Activated CD8-positive, alpha-beta memory T cell treated with anti-CD3 and anti-CD28 coated beads, Interleukin-2, amount 50 U/mL, for 4 hours (primary cell): ENCODE results near the gene FURIN.
"Not testable (repeated sequence)": the region's sequence is repeated elsewhere in the genome, so short reads cannot be mapped to it uniquely, and the experiment has no call there.

Experiments
- DNase-seq: peaks from one replicate; pipeline ENCODE4 v3.0.0-alpha.2; 2020

Gene FURIN

GRCh38 chr15:90903733-90904536, 35.5 kb downstream of the FURIN start:
- no peak for DNase-seq

GRCh38 chr15:90904746-90905145, 36.4 kb downstream of the FURIN start:
- DNase-seq = no peak

DNA sequence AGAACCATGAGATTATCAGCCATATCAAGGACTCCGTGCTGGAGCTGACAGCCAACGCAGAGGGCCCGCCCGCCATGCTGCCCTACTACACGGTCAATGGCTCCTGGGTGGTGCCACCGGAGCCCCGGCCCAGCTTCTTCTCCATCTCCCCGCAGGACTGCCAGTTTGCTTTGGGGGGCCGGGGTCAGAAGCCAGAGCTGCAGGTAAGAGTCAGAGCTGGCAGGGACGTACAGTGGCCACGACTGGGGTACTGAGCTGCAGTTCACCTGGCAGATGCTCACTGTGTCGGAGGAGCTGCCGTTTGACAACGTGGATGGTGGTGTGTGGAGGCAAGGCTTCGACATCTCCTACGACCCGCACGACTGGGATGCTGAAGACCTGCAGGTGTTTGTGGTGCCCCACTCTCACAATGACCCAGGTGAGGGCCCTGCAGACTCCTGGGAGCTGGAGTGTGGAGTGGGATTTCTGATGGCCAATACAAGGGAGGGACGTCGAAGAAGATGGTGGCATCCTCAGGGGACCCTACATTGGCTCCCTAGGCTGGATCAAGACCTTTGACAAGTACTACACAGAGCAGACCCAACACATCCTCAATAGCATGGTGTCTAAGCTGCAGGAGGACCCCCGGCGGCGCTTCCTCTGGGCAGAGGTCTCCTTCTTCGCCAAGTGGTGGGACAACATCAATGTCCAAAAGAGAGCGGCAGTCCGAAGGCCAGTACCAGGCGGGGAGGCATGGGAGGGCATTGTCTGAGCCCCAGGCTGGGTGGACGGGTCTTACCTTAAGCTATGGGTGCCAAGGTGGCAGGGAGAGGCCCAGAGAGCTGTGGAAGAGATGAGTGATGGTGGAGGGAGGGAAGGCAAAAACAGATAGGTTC, 37.2 kb downstream of the FURIN start:
- DNase-seq = no peak

DNA sequence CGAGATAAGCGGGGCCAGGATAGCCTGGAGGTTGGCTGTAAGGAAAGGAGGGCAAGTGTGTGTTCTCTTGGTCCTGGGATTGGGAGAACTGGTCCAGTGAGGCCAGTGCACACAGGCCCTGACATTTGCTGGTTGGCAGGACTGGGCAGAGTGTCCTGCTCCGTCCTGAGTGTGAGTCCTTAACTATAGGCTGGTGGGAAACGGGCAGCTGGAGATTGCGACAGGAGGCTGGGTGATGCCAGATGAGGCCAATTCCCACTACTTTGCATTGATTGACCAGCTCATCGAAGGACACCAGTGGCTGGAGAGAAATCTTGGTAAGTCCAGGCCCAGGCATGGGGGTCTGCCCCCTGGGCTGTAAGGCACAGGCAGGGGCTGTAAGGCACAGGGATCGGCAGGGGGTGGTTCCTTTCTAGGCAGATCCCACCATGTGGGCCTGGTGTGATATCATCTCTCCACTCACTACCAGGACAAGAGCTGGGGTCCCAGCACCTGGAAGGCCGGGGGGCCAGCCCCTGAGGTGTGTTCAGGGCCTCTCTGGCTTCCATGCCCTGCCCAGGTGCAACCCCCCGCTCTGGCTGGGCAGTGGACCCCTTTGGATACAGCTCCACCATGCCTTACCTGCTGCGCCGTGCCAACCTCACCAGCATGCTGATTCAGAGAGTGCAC, 37.9 kb downstream of the FURIN start:
- no peak for DNase-seq

DNA sequence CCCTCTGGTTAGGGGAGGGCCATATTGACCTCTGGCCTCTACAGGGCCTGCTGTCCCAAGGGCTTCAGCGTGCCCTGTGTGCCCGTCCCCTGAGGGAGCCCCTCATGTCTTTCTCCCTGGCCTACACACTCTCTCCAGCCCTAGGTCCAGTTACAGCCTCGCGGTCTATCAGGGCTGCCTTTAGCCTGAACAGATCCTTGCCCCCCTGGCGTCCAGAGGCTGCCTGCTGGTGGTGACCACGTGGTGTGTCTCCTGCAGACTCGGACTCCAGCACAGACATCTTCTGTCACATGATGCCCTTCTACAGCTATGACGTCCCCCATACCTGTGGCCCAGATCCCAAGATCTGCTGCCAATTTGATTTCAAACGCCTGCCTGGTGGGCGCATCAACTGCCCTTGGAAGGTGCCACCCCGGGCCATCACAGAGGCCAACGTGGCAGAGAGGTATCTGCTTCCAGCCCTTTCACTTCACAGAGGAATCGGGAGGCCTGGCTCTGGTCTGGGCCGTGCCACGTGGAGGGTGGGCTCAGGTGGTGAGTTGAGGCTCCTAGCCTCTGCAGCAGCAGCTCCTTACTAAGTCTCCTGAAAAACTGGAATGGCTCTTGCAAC, 38.8 kb downstream of the FURIN start:
- no peak for DNase-seq

DNA sequence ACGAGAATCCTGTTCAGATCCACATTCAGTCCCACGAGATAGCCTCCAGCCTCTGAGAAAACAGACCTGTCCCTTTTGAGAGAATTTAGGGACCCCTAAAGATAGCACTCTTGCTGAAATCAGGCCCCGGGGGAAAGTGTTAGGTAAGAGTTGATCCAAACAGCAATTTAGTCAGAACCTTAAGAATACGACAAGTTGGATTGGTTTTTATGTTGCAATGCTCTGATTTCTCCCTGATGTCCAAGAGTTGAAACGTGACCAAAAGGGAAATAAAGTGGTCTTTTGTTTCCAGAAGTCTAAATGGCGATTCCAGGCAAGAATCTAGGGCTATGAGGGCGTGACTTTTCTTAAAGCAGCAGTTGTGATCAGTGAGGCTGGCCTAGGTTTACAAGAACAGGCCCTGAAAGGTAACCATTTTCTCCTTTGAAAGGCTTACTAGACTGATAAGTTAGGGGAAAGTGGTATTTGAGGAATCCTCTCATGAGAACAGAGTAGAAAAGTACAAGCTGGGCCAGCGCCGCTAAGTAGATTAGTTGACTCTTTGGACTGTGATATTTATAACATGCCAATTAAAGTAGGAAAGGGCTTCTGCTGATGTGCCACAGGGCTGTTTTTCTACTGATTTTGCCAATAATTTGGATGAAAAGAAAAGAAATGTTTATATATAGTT, 39.6 kb downstream of the FURIN start:
- DNase-seq = no peak

DNA sequence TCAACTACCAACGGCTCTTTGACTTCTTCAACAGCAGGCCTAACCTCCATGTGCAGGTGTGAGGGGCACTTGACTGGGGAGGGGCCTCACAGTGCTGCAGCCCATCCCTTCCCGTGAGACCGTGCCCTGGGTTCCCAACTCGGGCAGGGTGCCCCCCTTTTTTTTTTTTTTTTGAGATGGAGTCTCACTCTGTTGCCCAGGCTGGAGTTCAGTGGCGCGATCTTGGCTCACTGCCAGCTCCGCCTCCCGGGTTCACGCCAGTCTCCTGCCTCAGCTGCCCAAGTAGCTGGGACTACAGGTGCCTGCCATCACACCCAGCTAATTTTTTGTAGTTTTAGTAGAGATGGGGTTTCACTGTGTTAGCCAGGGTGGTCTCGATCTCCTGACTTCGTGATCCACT, 41.1 kb downstream of the FURIN start:
- DNase-seq = not testable (repeated sequence)

GRCh38 chr15:90909976-90910375, 41.6 kb downstream of the FURIN start:
- DNase-seq = no peak

DNA sequence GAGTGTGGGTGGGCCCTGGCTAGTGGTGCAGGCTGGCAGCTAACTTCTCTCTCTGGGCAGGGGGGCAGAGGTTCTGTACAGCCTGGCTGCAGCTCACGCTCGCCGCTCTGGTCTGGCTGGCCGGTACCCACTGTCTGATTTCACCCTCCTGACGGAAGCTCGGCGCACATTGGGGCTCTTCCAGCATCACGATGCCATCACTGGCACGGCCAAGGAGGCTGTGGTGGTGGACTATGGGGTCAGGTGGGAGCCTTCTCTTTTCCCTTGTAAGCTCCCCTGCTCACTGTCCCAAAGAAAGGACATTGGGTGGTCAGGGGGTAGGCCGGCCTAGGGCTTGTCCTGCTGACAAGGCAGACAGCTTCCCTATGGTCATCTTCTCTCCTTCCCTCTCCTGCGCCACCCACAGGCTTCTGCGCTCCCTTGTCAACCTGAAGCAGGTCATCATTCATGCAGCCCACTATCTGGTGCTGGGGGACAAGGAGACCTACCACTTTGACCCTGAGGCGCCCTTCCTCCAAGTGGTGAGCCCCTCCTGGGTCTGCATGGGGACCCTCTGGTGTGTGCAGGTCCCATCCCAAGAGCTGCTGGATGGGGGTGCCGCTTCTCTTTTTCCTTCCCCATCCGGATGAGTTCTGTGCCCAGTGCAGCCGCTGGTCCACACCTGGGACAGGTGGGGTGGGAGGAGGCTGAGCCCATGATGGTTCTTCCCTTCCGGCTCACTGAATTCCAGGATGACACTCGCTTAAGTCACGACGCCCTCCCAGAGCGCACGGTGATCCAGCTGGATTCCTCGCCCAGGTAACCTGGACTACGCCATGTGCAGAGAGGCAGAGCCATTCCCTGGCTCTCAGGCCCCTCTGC, 42.3 kb downstream of the FURIN start:
- no peak for DNase-seq

GRCh38 chr15:90911302-90911623, 42.9 kb downstream of the FURIN start:
- DNase-seq = no peak

- no peak for DNase-seq
These were observed 43.8 kb downstream of the FURIN start for GRCh38 chr15:90911906-90912769.

DNA sequence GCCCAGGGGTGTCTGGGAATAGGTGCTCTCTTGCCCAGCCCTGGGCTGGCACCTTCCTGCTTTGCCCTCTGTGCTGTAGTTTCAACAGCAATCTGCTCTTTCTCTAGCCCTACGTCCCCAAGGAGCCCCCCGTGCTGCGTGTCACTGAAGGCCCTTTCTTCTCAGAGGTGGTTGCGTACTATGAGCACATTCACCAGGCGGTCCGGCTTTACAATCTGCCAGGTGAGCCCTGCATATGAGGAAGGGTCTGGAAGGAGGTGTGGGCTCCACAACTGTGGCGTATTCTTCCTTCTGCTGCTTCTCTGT, 44.3 kb downstream of the FURIN start:
- DNase-seq = no peak

DNA sequence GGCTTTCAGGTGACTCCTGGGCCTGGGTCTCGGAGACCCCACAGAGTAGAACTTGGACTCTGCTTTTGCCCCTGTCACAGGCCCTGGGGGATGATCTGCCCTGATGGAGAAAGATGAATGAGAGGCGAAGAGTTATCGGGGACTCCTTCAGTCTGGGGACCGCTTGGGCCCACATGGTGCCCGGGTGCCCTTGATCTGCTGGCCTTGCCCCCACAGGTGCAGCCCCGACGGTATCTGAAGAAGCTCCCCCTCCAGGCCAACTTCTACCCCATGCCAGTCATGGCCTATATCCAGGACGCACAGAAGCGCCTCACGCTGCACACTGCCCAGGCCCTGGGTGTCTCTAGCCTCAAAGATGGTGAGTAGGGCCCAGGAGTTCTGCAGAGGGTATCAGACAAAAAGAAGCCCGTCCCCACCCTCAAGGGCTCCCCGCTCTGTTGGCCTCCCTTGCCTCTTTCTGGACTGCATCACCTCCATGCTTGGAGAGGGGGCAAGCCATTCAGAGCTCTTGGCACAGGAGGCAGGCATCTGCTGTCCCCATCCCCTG, 45.1 kb downstream of the FURIN start:
- no peak for DNase-seq

DNA sequence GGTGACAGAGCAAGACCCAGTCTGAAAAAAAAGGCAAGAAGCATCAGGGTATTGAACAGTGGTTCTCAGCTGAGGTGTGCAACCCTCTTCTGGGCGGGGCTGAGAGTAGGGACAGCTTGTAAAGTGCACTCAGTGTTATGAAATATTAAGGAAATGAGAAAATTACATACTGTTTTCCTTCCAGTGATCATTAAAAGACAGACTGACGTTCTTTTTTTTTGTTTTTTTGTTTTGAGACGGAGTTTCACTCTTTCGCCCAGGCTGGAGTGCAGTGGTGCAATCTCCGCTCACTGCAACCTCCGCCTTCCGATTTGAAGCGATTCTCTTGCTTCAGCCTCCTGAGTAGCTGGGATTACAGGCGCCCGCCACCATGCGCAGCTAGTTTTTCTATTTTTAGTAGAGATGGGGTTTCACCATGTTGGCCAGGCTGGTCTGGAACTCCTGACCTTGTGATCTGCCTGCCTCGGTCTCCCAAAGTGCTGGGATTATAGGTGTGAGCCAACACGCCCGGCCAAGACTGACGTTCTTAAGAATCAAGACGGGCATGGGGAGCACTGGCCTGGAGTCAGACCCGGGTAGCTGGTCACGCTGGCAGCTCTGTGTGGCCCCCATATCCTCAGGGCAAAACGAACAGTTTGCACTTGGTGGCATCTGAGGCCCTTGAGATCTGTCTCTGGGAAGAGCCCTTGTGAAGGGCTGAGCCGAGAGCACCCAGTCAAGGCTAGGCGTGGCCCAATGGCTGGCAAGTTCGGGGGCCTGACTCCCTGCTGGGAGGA, 46.1 kb downstream of the FURIN start:
- DNase-seq = no peak

GRCh38 chr15:90915216-90915807, 46.9 kb downstream of the FURIN start:
- DNase-seq = no peak

GRCh38 chr15:90915808-90916440, 47.5 kb downstream of the FURIN start:
- no peak for DNase-seq

- DNase-seq = no peak
These were observed 48.1 kb downstream of the FURIN start for GRCh38 chr15:90916461-90916860.

GRCh38 chr15:90917569-90917968, 49.2 kb downstream of the FURIN start:
- no peak for DNase-seq
